HG02840 (cell line): Measurements from ENCODE around the gene YOD1.

Experiments
- ATAC-seq: cut with Tn5 transposase; IDR thresholded peaks from one replicate; pipeline ENCODE4 v1.9.1; 2021; ENCODE audit warnings: mild to moderate bottlenecking, moderate library complexity, moderate number of reproducible peaks; ENCODE audit not compliant: unreplicated experiment, low FRiP score

Gene YOD1

GRCh38 chr1:207051191-207051943 is at the start of gene YOD1:
YOD1 (minus strand) TSS chr1:207051208; CDS start chr1:207051030, 178 bp downstream.
- ATAC-seq = no peak

GRCh38 chr1:207097871-207098324 is 46.9 kb upstream of the YOD1 start:
- peak; percentile 75 for ATAC-seq

- no peak for ATAC-seq
These were observed 42.9 kb upstream of the YOD1 start for GRCh38 chr1:207093944-207094343.

- no peak for ATAC-seq
These were observed 40.3 kb upstream of the YOD1 start for GRCh38 chr1:207091200-207091908.

- ATAC-seq = no peak
These were observed 38.8 kb upstream of the YOD1 start for GRCh38 chr1:207089627-207090355.

- ATAC-seq = no peak
These were observed 38.0 kb upstream of the YOD1 start, which contains the start of gene C4BPB for GRCh38 chr1:207088701-207089626. C4BPB (plus strand) TSS chr1:207088860; CDS start chr1:207089532, 672 bp downstream.

- no peak for ATAC-seq
These were observed 37.2 kb upstream of the YOD1 start for GRCh38 chr1:207088161-207088560.

- ATAC-seq = no peak
These were observed 34.9 kb upstream of the YOD1 start for GRCh38 chr1:207085887-207086286.

GRCh38 chr1:207084701-207085180 is 33.7 kb upstream of the YOD1 start:
- ATAC-seq = peak; percentile 62

- ATAC-seq = no peak
These were observed 33.2 kb upstream of the YOD1 start for GRCh38 chr1:207084232-207084631.

- no peak for ATAC-seq
These were observed 30.8 kb upstream of the YOD1 start for GRCh38 chr1:207081806-207082205.

GRCh38 chr1:207081088-207081487 is 30.1 kb upstream of the YOD1 start:
- ATAC-seq = no peak

- no peak for ATAC-seq
These were observed 28.8 kb upstream of the YOD1 start for GRCh38 chr1:207079706-207080241.

- ATAC-seq = no peak
These were observed 27.6 kb upstream of the YOD1 start for GRCh38 chr1:207078578-207079132.

- ATAC-seq = no peak
These were observed 26.7 kb upstream of the YOD1 start for GRCh38 chr1:207077470-207078377.

- ATAC-seq = no peak
These were observed 26.0 kb upstream of the YOD1 start for GRCh38 chr1:207077012-207077411.

- no peak for ATAC-seq
These were observed 25.4 kb upstream of the YOD1 start for GRCh38 chr1:207076181-207076955.
